BE2C (cell line): ENCODE data around the gene MYOZ3.

Experiments used
- DNase-seq: peaks from one replicate; pipeline ENCODE4 v3.0.0-alpha.2; 2020
- H3K27me3 ChIP-seq: fragments of 250-450 bp; sonication (Bioruptor Pico); 2 replicates; pipeline ENCODE4 v1.5.1; 2020; ENCODE audit warnings: mild to moderate bottlenecking
- H3K36me3 ChIP-seq: fragments of 250-450 bp; sonication (Bioruptor Pico); 2 replicates; pipeline ENCODE4 v1.5.1; 2020; ENCODE audit warnings: mild to moderate bottlenecking
- H3K4me1 ChIP-seq: fragments of 250-450 bp; sonication (Bioruptor Pico); 2 replicates; pipeline ENCODE4 v1.5.1; 2020
- H3K4me3 ChIP-seq: 2 replicates; pipeline ENCODE4 v1.5.1; 2011; ENCODE audit warnings: low read depth, low read length
- H3K9me3 ChIP-seq: fragments of 250-450 bp; sonication (Bioruptor Pico); 2 replicates; pipeline ENCODE4 v1.5.1; 2020
- CTCF ChIP-seq: IDR thresholded peaks from 2 replicates; pipeline ENCODE4 v1.5.1; 2012; ENCODE audit warnings: mild to moderate bottlenecking, low read depth, low read length

MYOZ3 gene

DNA sequence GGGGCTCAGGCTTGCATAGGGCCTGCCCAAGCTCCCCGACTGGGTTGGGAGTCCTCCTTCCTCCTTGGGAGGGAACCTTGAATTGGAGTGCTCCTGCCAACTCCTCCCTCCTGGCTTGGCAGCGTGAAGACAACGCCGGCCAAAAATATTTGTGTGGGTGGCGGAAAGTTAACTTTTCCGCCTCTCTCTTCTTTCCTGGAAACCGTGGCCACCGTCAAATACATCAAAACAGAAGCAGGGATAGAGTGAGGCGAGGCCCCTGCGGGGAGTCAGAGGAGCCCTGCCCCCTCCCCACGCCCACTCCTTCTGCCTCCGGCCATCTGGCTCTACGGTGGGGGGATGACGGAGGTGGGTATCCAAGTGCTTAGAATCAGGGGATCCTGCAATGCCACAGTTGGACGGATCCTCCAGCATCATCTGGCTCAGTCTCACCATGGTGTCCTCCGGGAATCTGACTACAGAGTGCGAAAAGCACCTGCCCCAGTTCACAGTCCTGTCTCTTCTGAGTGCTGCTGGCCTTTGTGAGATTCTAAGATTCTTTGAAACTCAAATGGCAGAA is 45.8 kb upstream of the MYOZ3 start:
- H3K4me1 ChIP-seq: peaks cover 49% of the 10 kb centered on the region
- peak; percentile 59 for DNase-seq
- TF ChIP-seq CTCF: no peak
- H3K9me3 ChIP-seq: no peaks in the 10 kb centered on the region
- H3K27me3 ChIP-seq: no peaks in the 10 kb centered on the region
- H3K36me3 ChIP-seq: no peaks in the 10 kb centered on the region
- H3K4me3 ChIP-seq: 0 out of 2 replicates have a peak overlapping the region, but pooled peaks have one; percentile 15

DNA sequence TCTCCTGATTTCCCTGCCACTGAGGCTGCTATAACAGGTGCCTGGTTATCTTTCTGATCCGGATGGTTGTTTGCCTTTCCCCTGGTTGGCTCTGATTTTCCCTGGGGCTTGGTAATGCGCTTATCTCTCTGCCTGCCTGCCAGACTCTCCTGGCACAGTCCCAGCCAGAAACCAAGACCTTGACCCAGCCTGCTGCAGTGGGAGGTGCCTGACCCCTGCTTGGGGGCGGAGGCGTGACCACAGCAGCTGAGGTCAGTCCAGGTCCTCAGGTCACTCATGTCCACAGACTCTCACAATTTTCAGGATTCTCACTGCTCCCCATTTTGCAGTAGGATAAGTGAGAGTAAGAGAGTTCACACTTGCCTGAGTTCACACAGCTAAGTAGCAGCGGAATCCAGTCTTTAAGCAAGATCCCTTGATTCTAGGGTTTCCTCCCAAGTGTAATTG is 45.0 kb upstream of the MYOZ3 start:
- no peak for TF ChIP-seq CTCF
- Histone ChIP-seq H3K36me3 (no peaks in the 10 kb centered on the region), H3K4me1 (peaks cover 49% of the 10 kb centered on the region), H3K9me3 (no peaks in the 10 kb centered on the region), H3K27me3 (no peaks in the 10 kb centered on the region), H3K4me3 (peak overlapping the region; percentile 1; the same call in 1 of the 2 replicates)
- peak; percentile 94 for DNase-seq

DNA sequence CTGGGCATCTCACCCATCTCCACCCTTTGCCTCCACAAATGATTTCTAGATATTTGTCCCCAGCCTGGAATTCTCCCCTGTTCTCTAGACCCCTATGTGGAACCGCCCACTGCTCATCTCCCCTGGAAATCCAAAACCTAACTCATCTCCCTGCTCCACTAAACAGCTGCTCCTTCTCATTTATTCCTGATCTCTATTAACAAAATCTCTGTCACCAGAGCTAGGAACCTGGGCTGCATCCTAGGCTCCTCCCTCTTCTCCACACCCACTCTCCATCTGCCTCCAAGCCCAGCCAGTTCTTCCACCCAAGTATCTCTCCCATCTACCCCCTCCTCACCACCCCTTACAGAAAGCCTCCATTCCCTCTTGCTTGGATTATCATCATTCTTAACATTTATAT is 44.5 kb upstream of the MYOZ3 start:
- no peaks in the 10 kb centered on the region for H3K36me3 ChIP-seq
- H3K4me1 ChIP-seq: peaks cover 49% of the 10 kb centered on the region
- H3K27me3 ChIP-seq: no peaks in the 10 kb centered on the region
- no peak for TF ChIP-seq CTCF
- peak overlapping the region; percentile 1; the same call in 1 of the 2 replicates for H3K4me3 ChIP-seq
- peak; percentile 60 for DNase-seq
- no peaks in the 10 kb centered on the region for H3K9me3 ChIP-seq

- no peaks in the 10 kb centered on the region for H3K9me3 ChIP-seq
- no peaks in the 10 kb centered on the region for H3K36me3 ChIP-seq
- H3K27me3 ChIP-seq: no peaks in the 10 kb centered on the region
- TF ChIP-seq CTCF: no peak
- 0 out of 2 replicates have a peak overlapping the region, but pooled peaks have one; percentile 4 for H3K4me3 ChIP-seq
- H3K4me1 ChIP-seq: peaks cover 55% of the 10 kb centered on the region
- DNase-seq: peak; percentile 74
Measured at GRCh38 chr5:150618163-150618562, 42.9 kb upstream of the MYOZ3 start.

- Histone ChIP-seq H3K4me3 (0 out of 2 replicates have a peak overlapping the region, but pooled peaks have one; percentile 7), H3K4me1 (peaks cover 61% of the 10 kb centered on the region), H3K9me3 (no peaks in the 10 kb centered on the region), H3K36me3 (no peaks in the 10 kb centered on the region), H3K27me3 (no peaks in the 10 kb centered on the region)
- TF ChIP-seq CTCF: no peak
- peak; percentile 78 for DNase-seq
Measured at GRCh38 chr5:150618588-150619281, 42.3 kb upstream of the MYOZ3 start.
